ENCODE results near the gene CAMK1D. TPM values are rescaled to one million over a fixed set of nuclear protein-coding genes. Genes with fewer than 3 reads are reported as not detected.
"Not testable (repeated sequence)": the region's sequence is repeated elsewhere in the genome, so short reads cannot be mapped to it uniquely, and the experiment has no call there.

Gene CAMK1D
- total RNA-seq = 1 to 10 TPM; 4.5 to 7.8 TPM
- polyA plus RNA-seq (2013, experiment 1 of 2) = 9.1 TPM
- 7.3 TPM for polyA plus RNA-seq (2013, experiment 2 of 2)
- long read RNA-seq, experiment 1, partial matches to known transcripts = 1 of 3 reads
- long read RNA-seq, experiment 1, other reads (novel, unspliced or antisense) = 2 of 3 reads
- long read RNA-seq, experiment 2, partial matches to known transcripts = 1 of 13 reads
- long read RNA-seq, experiment 2, other reads (novel, unspliced or antisense) = 12 of 13 reads
- long read RNA-seq, experiment 3, partial matches to known transcripts = 3 of 3 reads
- long read RNA-seq, experiment 3, other reads (novel, unspliced or antisense) = 0 of 3 reads
- long read RNA-seq, experiment 4, partial matches to known transcripts = 0 of 1 reads
- long read RNA-seq, experiment 4, other reads (novel, unspliced or antisense) = 1 of 1 reads

DNA sequence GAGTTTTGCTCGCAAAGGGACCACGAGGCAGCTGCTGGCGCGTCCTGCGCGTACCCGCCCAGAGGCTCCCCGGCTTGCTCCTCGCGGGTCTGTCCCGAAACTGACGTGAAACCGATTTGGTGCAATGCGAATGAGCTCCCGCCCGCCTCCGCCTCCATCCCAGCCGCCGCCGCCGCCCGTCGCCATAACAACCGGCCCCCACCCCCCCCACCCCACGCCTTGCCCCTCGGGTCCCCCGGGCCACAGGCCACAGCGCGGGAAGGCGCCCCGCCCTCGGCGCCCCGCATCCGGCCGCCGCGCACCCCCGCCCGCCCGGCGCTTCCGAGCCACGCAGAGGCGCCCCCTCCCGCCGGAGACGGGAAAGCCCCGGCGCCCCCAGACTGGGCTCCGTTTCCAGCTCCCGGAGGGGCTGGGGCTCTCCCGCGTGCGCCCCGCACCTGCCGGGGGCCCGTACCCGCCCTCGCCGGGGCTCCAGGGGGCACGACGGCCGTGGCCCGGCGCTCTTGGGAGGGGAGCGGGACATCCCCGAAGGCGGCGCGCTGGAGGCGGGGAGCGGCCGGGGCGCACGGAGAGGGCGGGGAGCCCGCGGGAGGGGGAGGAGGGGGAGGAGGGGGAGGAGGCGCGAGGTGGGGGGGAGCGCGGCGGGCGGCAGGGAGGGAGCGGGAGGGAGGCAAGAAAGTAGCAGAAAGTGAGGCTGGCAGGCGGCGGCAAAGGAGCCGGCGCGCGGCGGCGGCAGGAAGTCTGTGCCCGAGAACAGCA is at the start of gene CAMK1D:
CAMK1D (plus strand) TSS at position 678 of the 759 bp plus-strand sequence.
- peak within 1 kb of the TSS; percentile 88 for H3K4me3 ChIP-seq (ENCODE audit: low read length)
- Mint-ChIP-seq H3K36me3 (ENCODE audit: low read depth) (no peaks in the 10 kb centered on the region), H3K4me1 (peaks cover 22% of the 10 kb centered on the region), H3K4me3 (peak within 1 kb of the TSS; percentile 87), H3K27me3 (ENCODE audit: insufficient read depth) (peaks cover 56% of the 10 kb centered on the region), H3K9me3 (no peaks in the 10 kb centered on the region), H3K27ac (peak within 1 kb of the TSS; percentile 87)
- 0 to 1% methylated on average over 17 to 80 of the region's 95 CpGs for WGBS, 2 experiments (ENCODE audit: insufficient coverage in 1 of 2, insufficient read length in 1 of 2)
- DNase-seq = peak; percentile 93
- no peaks in the 10 kb centered on the region for H3K36me3 ChIP-seq (ENCODE audit: control insufficient read depth, insufficient read depth, low read length)
- TF ChIP-seq, protein P1, sequence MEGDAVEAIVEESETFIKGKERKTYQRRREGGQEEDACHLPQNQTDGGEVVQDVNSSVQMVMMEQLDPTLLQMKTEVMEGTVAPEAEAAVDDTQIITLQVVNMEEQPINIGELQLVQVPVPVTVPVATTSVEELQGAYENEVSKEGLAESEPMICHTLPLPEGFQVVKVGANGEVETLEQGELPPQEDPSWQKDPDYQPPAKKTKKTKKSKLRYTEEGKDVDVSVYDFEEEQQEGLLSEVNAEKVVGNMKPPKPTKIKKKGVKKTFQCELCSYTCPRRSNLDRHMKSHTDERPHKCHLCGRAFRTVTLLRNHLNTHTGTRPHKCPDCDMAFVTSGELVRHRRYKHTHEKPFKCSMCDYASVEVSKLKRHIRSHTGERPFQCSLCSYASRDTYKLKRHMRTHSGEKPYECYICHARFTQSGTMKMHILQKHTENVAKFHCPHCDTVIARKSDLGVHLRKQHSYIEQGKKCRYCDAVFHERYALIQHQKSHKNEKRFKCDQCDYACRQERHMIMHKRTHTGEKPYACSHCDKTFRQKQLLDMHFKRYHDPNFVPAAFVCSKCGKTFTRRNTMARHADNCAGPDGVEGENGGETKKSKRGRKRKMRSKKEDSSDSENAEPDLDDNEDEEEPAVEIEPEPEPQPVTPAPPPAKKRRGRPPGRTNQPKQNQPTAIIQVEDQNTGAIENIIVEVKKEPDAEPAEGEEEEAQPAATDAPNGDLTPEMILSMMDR (conservative IDR thresholded peaks at IDR 0.05) = peak; percentile 59
- H3K27me3 ChIP-seq (ENCODE audit: control insufficient read depth, insufficient read depth, low read length, poor library complexity, severe bottlenecking) = peaks cover 38% of the 10 kb centered on the region
- H3K9me3 ChIP-seq (ENCODE audit: control insufficient read depth, low read length) = no peaks in the 10 kb centered on the region
- peaks cover 2% of the 10 kb centered on the region for H3K4me1 ChIP-seq (ENCODE audit: control insufficient read depth, insufficient read depth, low read length)
- peak within 1 kb of the TSS; percentile 47 for H3K9ac ChIP-seq (ENCODE audit: extremely low read depth, low read length, poor library complexity, severe bottlenecking)
- no peak within 1 kb of the TSS for H3K27ac ChIP-seq (ENCODE audit: low read depth, low read length)

DNA sequence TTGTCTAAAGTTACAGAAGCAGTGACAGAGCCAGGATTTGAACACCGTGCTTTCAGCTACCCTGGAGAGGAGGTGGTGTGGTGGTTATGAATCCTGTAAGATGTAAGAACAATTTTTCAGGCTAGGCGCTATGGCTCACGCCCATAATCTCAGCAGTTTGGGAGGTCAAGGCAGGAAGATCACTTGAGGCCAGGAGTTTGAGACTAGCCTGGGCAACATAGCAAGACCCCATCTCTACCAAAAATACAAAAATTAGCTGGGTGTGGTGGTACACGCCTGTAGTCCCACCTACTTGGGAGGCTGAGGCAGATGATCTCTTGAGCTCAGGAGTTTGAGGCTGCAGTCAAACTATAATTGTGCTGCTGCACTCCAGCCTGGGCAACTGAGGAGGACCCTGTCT is 48.3 kb upstream of the CAMK1D start:
- H3K4me3 ChIP-seq (ENCODE audit: low read length); H3K9ac ChIP-seq (ENCODE audit: extremely low read depth, low read length, poor library complexity, severe bottlenecking); DNase-seq; H3K27ac ChIP-seq (ENCODE audit: low read depth, low read length); H3K4me1 ChIP-seq (ENCODE audit: control insufficient read depth, insufficient read depth, low read length); H3K27me3 ChIP-seq (ENCODE audit: control insufficient read depth, insufficient read depth, low read length, poor library complexity, severe bottlenecking); H3K27ac Mint-ChIP-seq; H3K4me1 Mint-ChIP-seq; H3K36me3 ChIP-seq (ENCODE audit: control insufficient read depth, insufficient read depth, low read length); H3K36me3 Mint-ChIP-seq (ENCODE audit: low read depth); H3K9me3 ChIP-seq (ENCODE audit: control insufficient read depth, low read length); H3K27me3 Mint-ChIP-seq (ENCODE audit: insufficient read depth); H3K4me3 Mint-ChIP-seq; H3K9me3 Mint-ChIP-seq: not testable (repeated sequence)
- 93 to 96% methylated on average over 3 to 4 of the region's 4 CpGs for WGBS, 2 experiments (ENCODE audit: insufficient coverage in 1 of 2, insufficient read length in 1 of 2)

DNA sequence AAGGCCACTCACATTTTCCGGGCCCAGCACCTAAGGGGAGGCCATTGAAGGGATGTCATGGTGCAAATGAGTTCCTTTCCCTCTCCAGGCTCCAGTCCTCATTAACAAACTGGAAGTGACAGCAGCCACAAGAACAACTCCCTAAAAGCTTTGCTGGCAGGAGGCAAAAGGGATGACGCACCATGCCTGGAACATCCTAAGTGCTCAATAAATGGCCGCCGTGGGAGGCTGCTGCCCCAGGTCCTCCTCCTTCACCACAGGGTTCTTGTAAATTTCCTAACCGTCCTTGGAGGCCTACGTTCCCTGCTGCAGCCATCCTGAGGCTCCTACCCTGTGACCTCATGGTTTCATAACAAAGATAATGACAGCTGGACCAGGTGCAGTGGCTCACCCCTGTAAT is 41.3 kb upstream of the CAMK1D start:
- H3K9me3 ChIP-seq (ENCODE audit: control insufficient read depth, low read length) = no peaks in the 10 kb centered on the region
- DNase-seq = no peak
- no peaks in the 10 kb centered on the region for H3K36me3 Mint-ChIP-seq (ENCODE audit: low read depth)
- no peaks in the 10 kb centered on the region for H3K27me3 ChIP-seq (ENCODE audit: control insufficient read depth, insufficient read depth, low read length, poor library complexity, severe bottlenecking)
- H3K4me3 Mint-ChIP-seq = no peak overlapping the region
- no peak overlapping the region for H3K9ac ChIP-seq (ENCODE audit: extremely low read depth, low read length, poor library complexity, severe bottlenecking)
- no peaks in the 10 kb centered on the region for H3K27me3 Mint-ChIP-seq (ENCODE audit: insufficient read depth)
- no peak overlapping the region for H3K27ac ChIP-seq (ENCODE audit: low read depth, low read length)
- WGBS, 2 experiments (ENCODE audit: insufficient coverage in 1 of 2, insufficient read length in 1 of 2) = 85 to 100% methylated on average over 1 to 6 of the region's 6 CpGs
- H3K27ac Mint-ChIP-seq = no peak overlapping the region
- no peak overlapping the region for H3K4me3 ChIP-seq (ENCODE audit: low read length)
- TF ChIP-seq, protein P1 (conservative IDR thresholded peaks at IDR 0.05) = no peak
- no peaks in the 10 kb centered on the region for H3K4me1 ChIP-seq (ENCODE audit: control insufficient read depth, insufficient read depth, low read length)
- no peaks in the 10 kb centered on the region for H3K36me3 ChIP-seq (ENCODE audit: control insufficient read depth, insufficient read depth, low read length)
- no peaks in the 10 kb centered on the region for H3K4me1 Mint-ChIP-seq
- H3K9me3 Mint-ChIP-seq = peaks cover 6% of the 10 kb centered on the region

All from endodermal cell (in vitro differentiated cells).